NT2/D1 (cell line): ENCODE results near the gene OPN1LW.
A peak's percentile ranks its signal among the peaks of the same experiment; 100 is the strongest.
"Not testable (repeated sequence)": the region's sequence is repeated elsewhere in the genome, so short reads cannot be mapped to it uniquely, and the experiment has no call there.

ENCODE experiments used
- DNase-seq: peaks from one replicate; pipeline ENCODE4 v3.0.0-alpha.2; 2011; ENCODE audit warnings: low read depth, low spot score
- H3K27me3 ChIP-seq: 2 replicates; pipeline ENCODE4 v1.6.0; 2011; ENCODE audit warnings: mild to moderate bottlenecking; ENCODE audit not compliant: insufficient read length, insufficient read depth
- H3K36me3 ChIP-seq: 2 replicates; pipeline ENCODE4 v1.6.1; 2011; ENCODE audit warnings: mild to moderate bottlenecking, low read length, mixed read lengths; ENCODE audit not compliant: insufficient read depth, insufficient read length
- H3K4me1 ChIP-seq: 2 replicates; pipeline ENCODE4 v1.5.1; 2011; ENCODE audit not compliant: insufficient read depth, insufficient read length
- H3K4me3 ChIP-seq: 2 replicates; pipeline ENCODE4 v1.5.1; 2011; ENCODE audit warnings: low read depth; ENCODE audit not compliant: insufficient read length
- H3K9ac ChIP-seq: 2 replicates; pipeline ENCODE4 v1.6.0; 2011; ENCODE audit warnings: low read depth; ENCODE audit not compliant: insufficient read length
- H3K9me3 ChIP-seq: 2 replicates; pipeline ENCODE4 v1.5.1; 2011; ENCODE audit warnings: mild to moderate bottlenecking, low read length; ENCODE audit not compliant: insufficient read depth
- SUZ12 ChIP-seq: IDR thresholded peaks from 2 replicates; pipeline ENCODE4 v1.6.1; 2011; ENCODE audit not compliant: insufficient read length, insufficient read depth; ENCODE audit errors: extremely low read depth
- YY1 ChIP-seq: IDR thresholded peaks from 2 replicates; pipeline ENCODE4 v1.6.1; 2011; ENCODE audit not compliant: insufficient read length, insufficient read depth
- ZNF274 ChIP-seq: IDR thresholded peaks from 2 replicates; pipeline ENCODE4 v1.6.1; 2011; ENCODE audit warnings: mild to moderate bottlenecking, low read depth, low read length

Gene OPN1LW

DNA sequence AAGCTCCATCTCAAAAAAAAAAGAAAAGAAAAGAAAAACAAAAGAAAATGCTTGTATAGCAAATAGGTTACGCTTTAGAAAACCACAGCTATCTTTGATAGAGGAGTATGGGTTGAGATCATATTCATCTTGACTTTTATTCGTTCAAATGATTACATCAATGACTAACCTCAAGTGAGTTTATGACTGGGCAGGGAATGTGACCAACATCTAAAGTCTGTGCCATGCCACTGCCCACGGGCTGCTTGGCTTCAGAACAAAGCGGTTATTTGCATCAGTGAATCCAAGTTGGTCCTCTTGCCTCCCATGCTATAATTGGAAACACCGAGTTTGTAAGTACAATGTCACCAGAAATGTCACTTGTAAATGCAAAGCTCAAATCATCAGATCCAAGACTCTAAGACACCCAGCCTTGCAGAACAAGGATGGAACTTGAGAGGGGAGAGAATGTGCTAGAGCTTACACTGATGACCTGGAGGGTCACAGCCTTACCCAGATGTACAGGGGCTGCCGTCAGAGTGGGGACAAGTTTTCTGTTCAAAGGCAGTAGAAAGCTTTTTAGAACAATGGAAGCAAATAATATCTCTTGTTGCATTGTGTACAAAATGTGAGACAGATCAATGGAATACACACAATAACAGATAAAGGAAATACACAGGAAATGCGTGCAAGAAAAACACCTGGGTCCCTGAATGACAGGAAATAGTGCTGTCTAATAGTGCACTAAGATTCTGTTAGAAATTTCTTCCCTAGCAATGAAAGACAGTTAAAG lies 8.4 kb upstream of the OPN1LW start:
- H3K9ac ChIP-seq = no peak overlapping the region
- TF ChIP-seq YY1 (no peak), ZNF274 (no peak), SUZ12 (no peak)
- no peaks in the 10 kb centered on the region for H3K9me3 ChIP-seq
- DNase-seq = no peak
- no peaks in the 10 kb centered on the region for H3K4me1 ChIP-seq
- H3K27me3 ChIP-seq = peaks cover 8% of the 10 kb centered on the region
- no peak overlapping the region for H3K4me3 ChIP-seq
- H3K36me3 ChIP-seq = no peaks in the 10 kb centered on the region

DNA sequence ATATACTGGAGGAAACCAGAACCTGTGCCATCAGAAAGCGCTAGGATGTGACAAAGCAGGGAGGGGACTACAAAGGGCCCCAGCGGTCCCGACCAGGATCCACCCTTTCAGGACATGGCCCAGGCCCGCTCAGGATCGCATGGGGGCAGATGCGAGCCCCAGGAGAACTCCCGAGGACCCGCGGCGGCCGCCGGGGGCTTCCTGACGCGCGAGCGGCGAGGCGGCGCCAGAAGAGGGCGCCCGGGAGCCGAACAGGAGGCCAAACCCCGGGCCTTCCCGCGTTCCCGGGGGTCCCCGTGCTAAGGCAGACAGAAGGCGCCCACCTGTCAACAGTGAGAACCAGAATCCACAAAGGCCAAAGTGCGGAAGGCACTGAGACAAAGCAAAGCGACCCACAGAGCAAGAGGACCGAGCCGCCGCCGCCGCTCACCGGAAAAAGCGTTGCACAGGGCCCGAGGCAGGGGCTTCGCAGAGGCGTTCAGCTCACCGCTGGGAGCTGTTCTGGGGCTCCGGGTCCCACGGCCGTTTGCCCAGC lies 7.3 kb upstream of the OPN1LW start:
- TF ChIP-seq YY1 (no peak), ZNF274 (no peak), SUZ12 (no peak)
- Histone ChIP-seq H3K27me3 (peaks cover 8% of the 10 kb centered on the region), H3K4me1 (no peaks in the 10 kb centered on the region), H3K9me3 (no peaks in the 10 kb centered on the region), H3K4me3 (no peak overlapping the region), H3K9ac (no peak overlapping the region), H3K36me3 (no peaks in the 10 kb centered on the region)
- peak; percentile 32 for DNase-seq

DNA sequence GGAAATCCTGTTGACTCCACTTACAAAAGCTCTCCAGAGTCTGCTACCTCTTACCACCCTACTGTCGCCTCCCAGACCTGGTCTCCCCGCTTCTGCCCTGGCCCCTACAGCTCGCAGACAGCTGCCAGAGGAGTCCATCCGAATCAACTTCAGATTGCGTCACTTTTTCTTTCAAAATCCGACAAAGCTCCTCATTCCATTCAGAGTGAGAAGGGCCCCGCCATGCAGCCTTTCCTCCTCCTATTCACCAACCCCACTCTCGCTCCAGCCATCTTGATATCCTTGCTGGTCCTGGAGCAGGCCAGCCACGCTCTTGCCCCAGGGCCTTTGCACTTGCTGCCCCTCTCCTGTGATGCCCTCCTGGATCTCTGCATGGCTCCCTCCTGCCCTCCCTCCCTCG lies 5.2 kb upstream of the OPN1LW start:
- no peaks in the 10 kb centered on the region for H3K9me3 ChIP-seq
- H3K27me3 ChIP-seq = peaks cover 8% of the 10 kb centered on the region
- no peak overlapping the region for H3K4me3 ChIP-seq
- no peak for TF ChIP-seq ZNF274
- no peak for TF ChIP-seq YY1
- no peak for TF ChIP-seq SUZ12
- no peak for DNase-seq
- H3K4me1 ChIP-seq = no peaks in the 10 kb centered on the region
- no peaks in the 10 kb centered on the region for H3K36me3 ChIP-seq
- H3K9ac ChIP-seq = no peak overlapping the region

DNA sequence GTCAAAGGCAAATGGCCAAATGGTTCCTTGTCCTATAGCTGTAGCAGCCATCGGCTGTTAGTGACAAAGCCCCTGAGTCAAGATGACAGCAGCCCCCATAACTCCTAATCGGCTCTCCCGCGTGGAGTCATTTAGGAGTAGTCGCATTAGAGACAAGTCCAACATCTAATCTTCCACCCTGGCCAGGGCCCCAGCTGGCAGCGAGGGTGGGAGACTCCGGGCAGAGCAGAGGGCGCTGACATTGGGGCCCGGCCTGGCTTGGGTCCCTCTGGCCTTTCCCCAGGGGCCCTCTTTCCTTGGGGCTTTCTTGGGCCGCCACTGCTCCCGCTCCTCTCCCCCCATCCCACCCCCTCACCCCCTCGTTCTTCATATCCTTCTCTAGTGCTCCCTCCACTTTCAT lies 3.8 kb upstream of the OPN1LW start:
- no peak for DNase-seq
- no peaks in the 10 kb centered on the region for H3K36me3 ChIP-seq
- TF ChIP-seq ZNF274 (no peak), SUZ12 (no peak), YY1 (no peak)
- no peaks in the 10 kb centered on the region for H3K4me1 ChIP-seq
- H3K9me3 ChIP-seq = no peaks in the 10 kb centered on the region
- no peak overlapping the region for H3K9ac ChIP-seq
- peaks cover 8% of the 10 kb centered on the region for H3K27me3 ChIP-seq
- H3K4me3 ChIP-seq = no peak overlapping the region

GRCh38 chrX:154140742-154141141 lies 3.3 kb upstream of the OPN1LW start:
- Histone ChIP-seq H3K9me3 (no peaks in the 10 kb centered on the region), H3K9ac (no peak overlapping the region), H3K4me3 (no peak overlapping the region)

DNA sequence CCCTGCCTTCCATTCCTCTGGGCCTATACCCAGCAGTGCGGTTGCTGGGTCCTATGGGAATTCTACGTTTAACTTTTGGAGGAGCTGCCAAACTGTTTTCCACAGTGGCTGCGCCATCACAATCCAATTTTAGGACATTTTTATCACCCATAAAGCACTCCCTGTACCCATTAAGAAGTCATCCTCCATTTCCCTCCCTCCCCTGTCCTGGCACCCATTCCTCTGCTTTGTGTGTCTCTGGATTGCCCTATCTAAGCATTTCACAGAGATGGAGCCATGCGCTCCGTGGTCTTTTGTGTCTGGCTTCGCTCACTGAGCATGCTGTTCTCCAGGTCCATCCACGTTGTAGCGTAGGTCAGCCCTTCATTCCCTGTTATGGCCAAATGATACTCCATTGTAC lies 1.7 kb upstream of the OPN1LW start:
- Histone ChIP-seq H3K27me3 (no peaks in the 10 kb centered on the region), H3K9ac (no peak overlapping the region), H3K4me3 (no peak overlapping the region), H3K4me1 (no peaks in the 10 kb centered on the region), H3K36me3 (no peaks in the 10 kb centered on the region), H3K9me3 (no peaks in the 10 kb centered on the region)
- no peak for DNase-seq
- TF ChIP-seq YY1 (no peak), ZNF274 (no peak), SUZ12 (no peak)

More at GRCh38 chrX:154140742-154141141, 3.3 kb upstream of the OPN1LW start:
- no peak for TF ChIP-seq YY1
- no peak for TF ChIP-seq ZNF274
- TF ChIP-seq SUZ12 = no peak
- DNase-seq = no peak
- peaks cover 5% of the 10 kb centered on the region for H3K27me3 ChIP-seq
- no peaks in the 10 kb centered on the region for H3K36me3 ChIP-seq
- no peaks in the 10 kb centered on the region for H3K4me1 ChIP-seq

DNA sequence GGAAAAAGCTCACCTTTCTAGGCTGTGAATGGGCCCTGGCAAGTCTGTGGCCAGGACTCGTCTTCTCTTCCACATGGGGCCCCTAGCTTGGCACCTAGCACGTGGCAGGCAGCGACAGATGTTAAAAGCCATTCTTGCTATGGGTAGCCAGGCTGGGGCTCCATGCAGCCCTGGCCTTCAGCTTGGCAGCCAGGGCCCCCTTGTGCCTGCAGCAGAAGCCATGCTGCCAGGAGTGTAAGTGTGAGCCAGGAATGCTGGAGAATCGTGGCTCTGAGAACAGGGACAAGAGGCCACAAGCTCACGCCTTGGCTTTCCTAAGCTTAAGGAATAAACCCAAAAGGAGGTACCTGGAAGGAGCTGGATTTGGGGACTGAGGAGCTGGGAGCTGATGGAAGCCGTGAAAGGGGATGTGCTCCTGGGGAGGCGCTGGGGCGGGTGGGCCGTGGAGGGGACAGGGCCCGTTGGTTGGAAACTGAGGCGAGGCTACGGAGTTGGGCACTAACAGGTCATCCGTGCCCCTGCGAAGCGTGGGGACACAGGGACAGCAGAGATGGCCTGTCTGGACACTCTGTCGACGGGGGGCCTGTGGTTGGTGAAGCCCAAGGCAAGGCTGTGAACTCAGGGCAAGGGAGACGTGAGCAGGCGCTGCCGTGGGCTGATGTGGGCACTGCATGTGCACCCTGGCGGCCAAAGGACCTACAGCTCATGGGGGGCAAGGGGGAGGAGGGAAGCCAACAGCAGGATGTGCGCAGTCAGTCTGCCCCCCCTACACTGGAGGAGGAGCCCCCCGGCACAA lies 895 bp upstream of the OPN1LW start:
- H3K4me3 ChIP-seq = no peak overlapping the region
- DNase-seq = no peak

DNA sequence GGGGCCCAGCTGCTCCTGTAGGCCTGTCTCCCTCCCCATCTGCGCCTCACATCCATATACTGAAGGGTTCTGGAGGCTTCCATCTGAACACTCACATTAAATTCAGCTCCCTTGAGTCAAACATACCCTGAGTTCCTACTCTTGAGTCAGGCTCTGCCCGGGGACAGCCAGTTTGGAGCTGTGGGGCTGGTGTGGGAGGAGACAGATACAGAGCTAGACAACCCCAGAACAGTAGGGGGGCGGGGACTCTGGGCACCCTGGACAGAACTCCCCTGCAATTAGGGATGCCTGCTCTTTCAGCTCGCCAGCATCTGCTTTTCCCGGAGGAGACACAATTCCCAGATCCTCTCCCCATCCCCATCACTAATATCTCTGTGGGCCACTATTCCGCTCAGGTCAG lies 7.0 kb downstream of the OPN1LW start:
- H3K27me3 ChIP-seq, DNase-seq, H3K4me3 ChIP-seq, H3K36me3 ChIP-seq, H3K4me1 ChIP-seq, H3K9ac ChIP-seq, H3K9me3 ChIP-seq: not testable (repeated sequence)

More for the DNA sequence above, 895 bp upstream of the OPN1LW start:
- H3K9ac ChIP-seq = no peak overlapping the region
- no peaks in the 10 kb centered on the region for H3K36me3 ChIP-seq
- TF ChIP-seq ZNF274 = no peak
- no peak for TF ChIP-seq YY1
- TF ChIP-seq SUZ12 = no peak
- H3K9me3 ChIP-seq = no peaks in the 10 kb centered on the region
- no peaks in the 10 kb centered on the region for H3K27me3 ChIP-seq
- no peaks in the 10 kb centered on the region for H3K4me1 ChIP-seq

DNA sequence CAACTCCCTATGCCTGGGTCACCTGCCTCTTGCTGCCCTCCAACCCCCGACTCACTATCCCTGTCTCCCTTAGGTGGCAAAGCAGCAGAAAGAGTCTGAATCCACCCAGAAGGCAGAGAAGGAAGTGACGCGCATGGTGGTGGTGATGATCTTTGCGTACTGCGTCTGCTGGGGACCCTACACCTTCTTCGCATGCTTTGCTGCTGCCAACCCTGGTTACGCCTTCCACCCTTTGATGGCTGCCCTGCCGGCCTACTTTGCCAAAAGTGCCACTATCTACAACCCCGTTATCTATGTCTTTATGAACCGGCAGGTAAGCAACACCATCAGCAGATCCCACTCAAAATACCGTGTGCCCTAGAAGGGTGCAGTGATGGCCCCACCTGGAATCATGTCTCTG lies 12.2 kb downstream of the OPN1LW start:
- not testable (repeated sequence) for H3K9ac ChIP-seq, H3K36me3 ChIP-seq, H3K27me3 ChIP-seq, H3K4me1 ChIP-seq, DNase-seq, H3K4me3 ChIP-seq, H3K9me3 ChIP-seq

GRCh38 chrX:154157207-154157606 lies 13.2 kb downstream of the OPN1LW start:
- H3K9ac ChIP-seq, DNase-seq, H3K4me3 ChIP-seq, H3K27me3 ChIP-seq, H3K36me3 ChIP-seq, H3K4me1 ChIP-seq, H3K9me3 ChIP-seq: not testable (repeated sequence)
